CD14-positive monocyte (primary cell): ENCODE data around the gene NRN1L. TPM values are rescaled to one million over a fixed set of nuclear protein-coding genes. Genes with fewer than 3 reads are reported as not detected.

Source experiments
- DNase-seq, 3 donors: peaks; one replicate each; pipeline ENCODE4 v3.0.0-alpha.2; 2011 to 2022
- H2AFZ ChIP-seq: 2 replicates; pipeline ENCODE4 v1.6.0; 2012; ENCODE audit warnings: mild to moderate bottlenecking, low read depth, low read length, inconsistent platforms; ENCODE audit not compliant: insufficient read depth, poor library complexity, severe bottlenecking
- H3K27ac ChIP-seq, 2 donors: 1 replicate in 1 of 2; 2 replicates in 1 of 2; pipeline ENCODE4 v1.5.1; 2012 to 2013; ENCODE audit warnings: low read length in 2 of 2, control low read depth in 1 of 2, inconsistent platforms in 1 of 2, low read depth in 1 of 2, mild to moderate bottlenecking in 1 of 2
- H3K27me3 ChIP-seq, 2 donors: one replicate each; pipeline versions ENCODE4 v1.6.0 to v1.6.1; 2011 to 2013; ENCODE audit warnings: low read length in 2 of 2; ENCODE audit not compliant: control insufficient read depth in 2 of 2, insufficient read depth in 2 of 2
- H3K36me3 ChIP-seq, 2 donors: replicated peaks in 1 of 2; 1 replicate in 1 of 2; 2 replicates in 1 of 2; pipeline versions ENCODE4 v1.5.1 to v1.6.1; 2012 to 2013; ENCODE audit warnings: low read length in 2 of 2, control low read depth in 1 of 2, inconsistent platforms in 1 of 2, mild to moderate bottlenecking in 1 of 2; ENCODE audit not compliant: insufficient read depth in 2 of 2, control insufficient read depth in 1 of 2
- H3K4me1 ChIP-seq, 2 donors: 1 replicate in 1 of 2; 2 replicates in 1 of 2; pipeline versions ENCODE4 v1.5.1 to v1.6.1; 2012 to 2013; ENCODE audit warnings: low read length in 2 of 2, control low read depth in 1 of 2, inconsistent platforms in 1 of 2, mild to moderate bottlenecking in 1 of 2, moderate library complexity in 1 of 2; ENCODE audit not compliant: insufficient read depth in 2 of 2, control insufficient read depth in 1 of 2
- H3K4me2 ChIP-seq: replicated peaks from 2 replicates; pipeline ENCODE3; 2012; ENCODE audit warnings: low read length, moderate library complexity, mild to moderate bottlenecking; ENCODE audit not compliant: poor library complexity, severe bottlenecking; ENCODE audit errors: extremely low read depth
- H3K4me3 ChIP-seq, 3 experiments: fragments of 200-600 bp in 1 of 3; sonication (generic) in 1 of 3; replicated peaks in 1 of 3; 1 replicate in 2 of 3; 2 replicates in 1 of 3; pipeline ENCODE4 v1.5.1; 2011 to 2013; ENCODE audit warnings: low read length in 3 of 3, mild to moderate bottlenecking in 3 of 3, control low read depth in 2 of 3, low read depth in 2 of 3, inconsistent platforms in 1 of 3, moderate library complexity in 1 of 3
- H3K79me2 ChIP-seq: 2 replicates; pipeline ENCODE4 v1.6.0; 2012; ENCODE audit warnings: mild to moderate bottlenecking, control low read depth, inconsistent platforms, low read length, moderate library complexity; ENCODE audit not compliant: insufficient read depth
- H3K9ac ChIP-seq: 2 replicates; pipeline ENCODE4 v1.6.0; 2017; ENCODE audit warnings: low read length, mild to moderate bottlenecking; ENCODE audit not compliant: insufficient read depth, poor library complexity, severe bottlenecking
- H3K9me3 ChIP-seq, 2 donors: replicated peaks in 1 of 2; 1 replicate in 1 of 2; 2 replicates in 1 of 2; pipeline versions ENCODE4 v1.5.1 to v1.6.1; 2012 to 2013; ENCODE audit warnings: low read length in 2 of 2, control low read depth in 1 of 2; ENCODE audit not compliant: control insufficient read depth in 1 of 2, insufficient read depth in 1 of 2
- H4K20me1 ChIP-seq: 2 replicates; pipeline ENCODE4 v1.6.0; 2012; ENCODE audit warnings: mild to moderate bottlenecking, low read length, control low read depth, moderate library complexity; ENCODE audit not compliant: insufficient read depth
- H3K27ac Mint-ChIP-seq, 7 donors: one replicate each; pipeline ENCODE4 v1.8.0; 2020; ENCODE audit warnings: mild to moderate bottlenecking in 7 of 7, mixed read lengths in 7 of 7, moderate library complexity in 6 of 7, inconsistent platforms in 2 of 7
- H3K27me3 Mint-ChIP-seq, 3 donors: one replicate each; pipeline ENCODE4 v1.8.0; 2021 to 2022; ENCODE audit warnings: low read depth in 3 of 3, mild to moderate bottlenecking in 3 of 3, mixed read lengths in 3 of 3, moderate library complexity in 3 of 3, inconsistent platforms in 1 of 3
- H3K36me3 Mint-ChIP-seq, 2 donors: one replicate each; pipeline ENCODE4 v1.8.0; 2020; ENCODE audit warnings: mixed read lengths in 2 of 2, inconsistent platforms in 1 of 2, mild to moderate bottlenecking in 1 of 2
- H3K4me1 Mint-ChIP-seq: one replicate; pipeline ENCODE4 v1.8.0; 2020; ENCODE audit warnings: mild to moderate bottlenecking, mixed read lengths
- H3K4me3 Mint-ChIP-seq, 2 donors: one replicate each; pipeline ENCODE4 v1.8.0; 2020; ENCODE audit warnings: mild to moderate bottlenecking in 2 of 2, mixed read lengths in 2 of 2, moderate library complexity in 1 of 2
- H3K9me3 Mint-ChIP-seq, 7 donors: one replicate each; pipeline ENCODE4 v1.8.0; 2020 to 2022; ENCODE audit warnings: mixed read lengths in 7 of 7, mild to moderate bottlenecking in 6 of 7, moderate library complexity in 6 of 7, inconsistent platforms in 2 of 7
- CTCF ChIP-seq: fragments of 200-600 bp; IDR thresholded peaks from one replicate; pipeline ENCODE4 v1.8.0; 2022; ENCODE audit warnings: antibody characterized with exemption, mild to moderate bottlenecking
- WGBS: methylation state at CpG from one replicate; pipeline ENCODE4 v1.1.5; 2013; ENCODE audit warnings: missing lambda C conversion rate; ENCODE audit not compliant: insufficient coverage; 5-methylcytosine and 5-hydroxymethylcytosine counted together
- intact Hi-C, 2 donors: fragments of 100-400 bp; cut with micrococcal nuclease; formaldehyde crosslinking; loops; one replicate each; pipeline versions ENCODE4 v1.15.0 to v1.15.1; 2023
- polyA plus RNA-seq, 3 donors: library from polyadenylated mRNA; depleted of rRNA in 1 of 3; unstranded in 2 of 3; stranded (reverse) in 1 of 3; fragments of 300-500 nt in 2 of 3; fragments of >200 nt in 1 of 3; fragmentation: Illumina TruSeq in 2 of 3; gene quantifications; 1 replicate in 2 of 3; 2 replicates in 1 of 3; pipeline ENCODE4 v1.2.3, GENCODE V29; 2012 to 2021

NRN1L gene
- polyA plus RNA-seq, 3 donors = 0.50 to 3.6 TPM; not detected in 1

GRCh38 chr16:67917852-67918236 is 33.2 kb downstream of the NRN1L start:
- Histone ChIP-seq H3K27me3 (no peaks in the 10 kb centered on the region), H3K27ac (no peak overlapping the region), H4K20me1 (peaks cover 84% of the 10 kb centered on the region), H3K79me2 (peaks cover 47% of the 10 kb centered on the region), H3K9me3 (no peaks in the 10 kb centered on the region), H3K4me2 (no peak overlapping the region), H3K9ac (no peak overlapping the region), H3K36me3 (peaks cover 44 to 73% of the 10 kb centered on the region in 2 donors), H3K4me1 (no peaks in the 10 kb centered on the region), H2AFZ (no peak overlapping the region), H3K4me3 (no peak overlapping the region)
- Mint-ChIP-seq H3K9me3 (no peaks in the 10 kb centered on the region), H3K27me3 (no peaks in the 10 kb centered on the region), H3K4me3 (no peak overlapping the region), H3K4me1 (peaks cover 6% of the 10 kb centered on the region), H3K36me3 (peaks cover 59 to 84% of the 10 kb centered on the region in 2 donors), H3K27ac (peak overlapping the region in 4 of 7 donors; percentile 46 to 86 (median 76))
- intact Hi-C loops = no loop called here
- WGBS = 96% methylated on average over 3 of the region's 4 CpGs
- DNase-seq = peak in 2 of 3 donors; percentile 7 to 62
- TF ChIP-seq CTCF = no peak

DNA sequence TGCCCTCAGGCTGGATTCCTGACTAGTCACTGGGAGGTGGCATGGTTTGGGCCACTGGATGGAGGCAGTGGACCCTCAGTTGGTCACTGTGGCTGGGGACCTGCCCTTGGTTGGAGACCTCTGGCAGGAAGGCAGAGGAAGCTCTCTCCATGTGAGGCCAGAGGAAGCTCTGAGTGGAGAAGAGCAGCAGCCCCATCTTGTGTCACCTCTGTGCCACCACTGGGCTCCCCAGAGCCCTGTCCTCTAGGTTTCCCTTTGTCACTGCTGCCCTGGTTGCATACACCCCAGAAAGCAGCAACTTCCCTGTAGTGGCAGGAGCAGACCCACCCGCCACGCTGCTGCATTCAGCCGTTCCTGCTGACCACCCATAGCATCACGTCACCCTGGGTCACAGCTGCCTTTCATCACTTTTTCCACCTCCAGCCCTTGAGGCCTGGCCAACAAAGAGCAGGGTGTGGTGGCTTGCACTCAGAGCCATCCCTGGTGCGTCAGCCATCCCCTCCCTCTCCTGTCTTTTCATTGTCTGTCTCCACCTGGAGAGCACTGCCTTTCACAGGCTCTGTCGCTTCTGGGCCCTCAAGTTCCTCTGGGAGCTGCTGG is 35.0 kb downstream of the NRN1L start:
- peaks cover 95% of the 10 kb centered on the region for H4K20me1 ChIP-seq
- 75% methylated on average over 4 of the region's 6 CpGs for WGBS
- no peak overlapping the region for H3K9ac ChIP-seq

More for the DNA sequence above, 35.0 kb downstream of the NRN1L start:
- Histone ChIP-seq H3K79me2 (peaks cover 51% of the 10 kb centered on the region), H2AFZ (no peak overlapping the region), H3K9me3 (no peaks in the 10 kb centered on the region), H3K27ac (peak overlapping the region in 1 of 2 donors; percentile 3), H3K4me3 (no peak overlapping the region), H3K36me3 (peaks cover 57 to 89% of the 10 kb centered on the region in 2 donors), H3K27me3 (no peaks in the 10 kb centered on the region), H3K4me2 (no peak overlapping the region), H3K4me1 (no peaks in the 10 kb centered on the region)
- H3K36me3 Mint-ChIP-seq = peaks cover 65 to 87% of the 10 kb centered on the region in 2 donors
- peaks cover 5% of the 10 kb centered on the region for H3K4me1 Mint-ChIP-seq
- no peaks in the 10 kb centered on the region for H3K9me3 Mint-ChIP-seq
- DNase-seq = no peak
- intact Hi-C loops = no loop called here
- no peaks in the 10 kb centered on the region for H3K27me3 Mint-ChIP-seq
- no peak overlapping the region for H3K4me3 Mint-ChIP-seq
- H3K27ac Mint-ChIP-seq = peak overlapping the region in 4 of 7 donors; percentile 10 to 56 (median 42)
- no peak for TF ChIP-seq CTCF
